ENCODE data around the gene FEM1A. TPM values are rescaled to one million over a fixed set of nuclear protein-coding genes. Genes with fewer than 3 reads are reported as not detected.
A peak's percentile ranks its signal among the peaks of the same experiment; 100 is the strongest.

The FEM1A gene
- total and polyA plus RNA-seq, 9 of the 15 experiments (the other 6 are each of a cell fraction or from before 2014, with no cell fraction given): 0.08 to 19.0 (median 6.8) TPM

GRCh38 chr19:4815426-4816201, 24.1 kb downstream of the FEM1A start (continued):
- TF ChIP-seq ZSCAN29 (IDR thresholded peaks at IDR 0.05) (no peak), ZNF263 (CRISPR knock-in tag; IDR thresholded peaks at IDR 0.05; ENCODE audit: borderline replicate concordance) (peak; percentile 35; the same call in 1 of the 2 replicates), THAP7 (CRISPR knock-in tag; IDR thresholded peaks at IDR 0.05) (no peak), JUNB (CRISPR knock-in tag; conservative IDR thresholded peaks at IDR 0.05) (no peak), ATF1 (CRISPR knock-in tag; IDR thresholded peaks at IDR 0.05) (no peak), ATF1 (tag; IDR thresholded peaks at IDR 0.05) (peak; percentile 55), ZNF280B (CRISPR knock-in tag; IDR thresholded peaks at IDR 0.05) (no peak), SRSF7 (optimal IDR thresholded peaks at IDR 0.05; ENCODE audit: low read depth, low read length) (no peak), STAT6 (CRISPR knock-in tag; IDR thresholded peaks at IDR 0.05) (no peak; the same call in 1 of the 2 replicates), JUN (IDR thresholded peaks at IDR 0.05; ENCODE audit: borderline replicate concordance, low read depth, low read length) (peak; percentile 51; the same call in 1 of the 2 replicates), JUN (CRISPR knock-in tag; IDR thresholded peaks at IDR 0.05; ENCODE audit: borderline replicate concordance) (no peak), USF1 (CRISPR knock-in tag; IDR thresholded peaks at IDR 0.05) (peak; percentile 99), PTTG1 (tag; IDR thresholded peaks at IDR 0.05; ENCODE audit: low read depth) (no peak), THRB (CRISPR knock-in tag; conservative IDR thresholded peaks at IDR 0.05) (no peak), HNRNPH1 (optimal IDR thresholded peaks at IDR 0.05; ENCODE audit: low read depth, low read length) (no peak), NCOR1 (IDR thresholded peaks at IDR 0.05) (no peak), STAG1 (CRISPR knock-in tag; IDR thresholded peaks at IDR 0.05; ENCODE audit: borderline replicate concordance) (no peak), ZNF507 (tag; conservative IDR thresholded peaks at IDR 0.05) (no peak), TFE3 (CRISPR knock-in tag; IDR thresholded peaks at IDR 0.05) (no peak), HDAC3 (IDR thresholded peaks at IDR 0.05; ENCODE audit: borderline replicate concordance, partially characterized antibody) (no peak)
